HUES64 (cell line): ENCODE data around the gene NPR1.
"Not testable (repeated sequence)": the region's sequence is repeated elsewhere in the genome, so short reads cannot be mapped to it uniquely, and the experiment has no call there.

ENCODE experiments used
- H3K27ac ChIP-seq: 2 replicates; pipeline ENCODE4 v1.7.0; 2013; ENCODE audit warnings: low read depth, low read length, inconsistent platforms
- H3K27me3 ChIP-seq: 2 replicates; pipeline ENCODE4 v1.6.1; 2013; ENCODE audit warnings: mild to moderate bottlenecking, low read length; ENCODE audit not compliant: insufficient read depth
- H3K36me3 ChIP-seq: 2 replicates; pipeline ENCODE4 v1.6.1; 2013; ENCODE audit warnings: mild to moderate bottlenecking, low read length; ENCODE audit not compliant: insufficient read depth
- H3K4me1 ChIP-seq: 2 replicates; pipeline ENCODE4 v1.6.1; 2013; ENCODE audit warnings: mild to moderate bottlenecking, low read length, moderate library complexity; ENCODE audit not compliant: insufficient read depth
- H3K4me3 ChIP-seq: 2 replicates; pipeline ENCODE4 v1.5.1; 2013; ENCODE audit warnings: mild to moderate bottlenecking, low read length, moderate library complexity
- H3K9ac ChIP-seq: 2 replicates; pipeline ENCODE4 v1.6.1; 2013; ENCODE audit warnings: mild to moderate bottlenecking, low read depth, low read length
- H3K9me3 ChIP-seq: 2 replicates; pipeline ENCODE4 v1.6.1; 2013; ENCODE audit warnings: low read depth, low read length; ENCODE audit not compliant: insufficient read depth
- WGBS: fragments of 150-250, 120-280 bp; methylation state at CpG from one replicate; pipeline ENCODE4 v1.1.7; 2013; ENCODE audit warnings: missing lambda C conversion rate; 5-methylcytosine and 5-hydroxymethylcytosine counted together

Gene NPR1

GRCh38 chr1:153698923-153699714 lies 20.6 kb downstream of the NPR1 start:
- no peak overlapping the region for H3K4me3 ChIP-seq
- 90% methylated on average over 6 of the region's 6 CpGs for WGBS
- H3K9ac ChIP-seq: no peak overlapping the region

GRCh38 chr1:153699768-153700167 lies 21.3 kb downstream of the NPR1 start:
- H3K36me3 ChIP-seq: no peaks in the 10 kb centered on the region
- H3K9ac ChIP-seq: no peak overlapping the region
- H3K27ac ChIP-seq: no peak overlapping the region
- H3K4me3 ChIP-seq: no peak overlapping the region
- no peaks in the 10 kb centered on the region for H3K9me3 ChIP-seq
- no peaks in the 10 kb centered on the region for H3K27me3 ChIP-seq
- peaks cover 25% of the 10 kb centered on the region for H3K4me1 ChIP-seq
- 81% methylated on average over 5 of the region's 6 CpGs for WGBS

More at GRCh38 chr1:153698923-153699714, 20.6 kb downstream of the NPR1 start:
- Histone ChIP-seq H3K36me3 (no peaks in the 10 kb centered on the region), H3K9me3 (no peaks in the 10 kb centered on the region), H3K27ac (no peak overlapping the region), H3K27me3 (no peaks in the 10 kb centered on the region), H3K4me1 (peaks cover 25% of the 10 kb centered on the region)

- Histone ChIP-seq H3K9me3 (no peaks in the 10 kb centered on the region), H3K27ac (no peak overlapping the region), H3K27me3 (no peaks in the 10 kb centered on the region), H3K9ac (no peak overlapping the region), H3K36me3 (no peaks in the 10 kb centered on the region), H3K4me1 (no peaks in the 10 kb centered on the region), H3K4me3 (no peak overlapping the region)
- 92% methylated on average over 9 of the region's 9 CpGs for WGBS
Measured at GRCh38 chr1:153705484-153705883, 27.0 kb downstream of the NPR1 start.

- H3K9ac ChIP-seq: no peak overlapping the region
- H3K4me1 ChIP-seq: no peaks in the 10 kb centered on the region
- WGBS: 87% methylated on average over 6 of the region's 7 CpGs
- no peak overlapping the region for H3K27ac ChIP-seq
- H3K36me3 ChIP-seq: no peaks in the 10 kb centered on the region
- H3K27me3 ChIP-seq: no peaks in the 10 kb centered on the region
- no peak overlapping the region for H3K4me3 ChIP-seq
- H3K9me3 ChIP-seq: no peaks in the 10 kb centered on the region
Measured at GRCh38 chr1:153711026-153711425, 32.5 kb downstream of the NPR1 start.

GRCh38 chr1:153716211-153716610 lies 37.7 kb downstream of the NPR1 start:
- not testable (repeated sequence) for H3K4me1 ChIP-seq, H3K9ac ChIP-seq, H3K36me3 ChIP-seq, H3K4me3 ChIP-seq, H3K9me3 ChIP-seq, H3K27me3 ChIP-seq, H3K27ac ChIP-seq
- 86% methylated on average over 4 of the region's 5 CpGs for WGBS

- 96% methylated on average over 3 of the region's 3 CpGs for WGBS
- H3K9ac ChIP-seq: no peak overlapping the region
- H3K36me3 ChIP-seq: no peaks in the 10 kb centered on the region
- H3K4me1 ChIP-seq: no peaks in the 10 kb centered on the region
- no peak overlapping the region for H3K27ac ChIP-seq
- H3K9me3 ChIP-seq: no peaks in the 10 kb centered on the region
- no peak overlapping the region for H3K4me3 ChIP-seq
- no peaks in the 10 kb centered on the region for H3K27me3 ChIP-seq
Measured at GRCh38 chr1:153717330-153717729, 38.8 kb downstream of the NPR1 start.

GRCh38 chr1:153723687-153724086 lies 45.2 kb downstream of the NPR1 start:
- no peaks in the 10 kb centered on the region for H3K36me3 ChIP-seq
- no peak overlapping the region for H3K4me3 ChIP-seq
- WGBS: 90% methylated on average over 3 of the region's 3 CpGs
- H3K27ac ChIP-seq: no peak overlapping the region
- H3K4me1 ChIP-seq: no peaks in the 10 kb centered on the region
- no peak overlapping the region for H3K9ac ChIP-seq
- no peaks in the 10 kb centered on the region for H3K27me3 ChIP-seq
- H3K9me3 ChIP-seq: no peaks in the 10 kb centered on the region

GRCh38 chr1:153724634-153725033 lies 46.1 kb downstream of the NPR1 start:
- H3K4me3 ChIP-seq, H3K9ac ChIP-seq, H3K9me3 ChIP-seq, H3K27me3 ChIP-seq, H3K4me1 ChIP-seq, H3K27ac ChIP-seq, H3K36me3 ChIP-seq: not testable (repeated sequence)
- 90% methylated on average over 4 of the region's 4 CpGs for WGBS

- peak within 1 kb of the TSS; percentile 92 for H3K9ac ChIP-seq
- H3K27me3 ChIP-seq: no peaks in the 10 kb centered on the region
- WGBS: 2% methylated on average over 41 of the region's 49 CpGs
- H3K36me3 ChIP-seq: peaks cover 12% of the 10 kb centered on the region
- H3K4me3 ChIP-seq: peak within 1 kb of the TSS; percentile 89
- H3K9me3 ChIP-seq: no peaks in the 10 kb centered on the region
- peak within 1 kb of the TSS; percentile 92 for H3K27ac ChIP-seq
- peaks cover 18% of the 10 kb centered on the region for H3K4me1 ChIP-seq
Measured at GRCh38 chr1:153727463-153728304, 49.2 kb downstream of the NPR1 start, which contains the start of gene INTS3. Gene INTS3, plus strand, starts transcription at chr1:153728050. Its CDS starts 585 bp downstream, at chr1:153728635.

- no peaks in the 10 kb centered on the region for H3K9me3 ChIP-seq
- no peaks in the 10 kb centered on the region for H3K27me3 ChIP-seq
- peak overlapping the region; percentile 89 for H3K4me3 ChIP-seq
- H3K36me3 ChIP-seq: peaks cover 14% of the 10 kb centered on the region
- WGBS: under 1% methylated on average over 9 of the region's 19 CpGs
- peak overlapping the region; percentile 92 for H3K27ac ChIP-seq
- peaks cover 18% of the 10 kb centered on the region for H3K4me1 ChIP-seq
- peak overlapping the region; percentile 92 for H3K9ac ChIP-seq
Measured at GRCh38 chr1:153728305-153729066, 50.0 kb downstream of the NPR1 start.
